NCI-H2171 treated with DMSO at 0.1 percent for 48 hours (cell line): ENCODE results near the gene MAD2L2.
A peak's percentile ranks its signal among the peaks of the same experiment; 100 is the strongest.

Source experiments
- DNase-seq: peaks from one replicate; lab custom pipeline; 2025; lab: John Stamatoyannopoulos, UW

MAD2L2 gene

GRCh38 chr1:11629184-11630016, 51.5 kb downstream of the MAD2L2 start:
- peak; percentile 41 for DNase-seq

GRCh38 chr1:11628767-11629166, 52.2 kb downstream of the MAD2L2 start:
- DNase-seq: no peak

- DNase-seq: no peak
These were observed 54.4 kb downstream of the MAD2L2 start for GRCh38 chr1:11626551-11626950.
